ENCODE data around the gene MSRB3. TPM values are rescaled to one million over a fixed set of nuclear protein-coding genes. Genes with fewer than 3 reads are reported as not detected.

MSRB3 gene
- total and polyA plus RNA-seq, 7 donors = 6.2 to 232 (median 159) TPM

DNA sequence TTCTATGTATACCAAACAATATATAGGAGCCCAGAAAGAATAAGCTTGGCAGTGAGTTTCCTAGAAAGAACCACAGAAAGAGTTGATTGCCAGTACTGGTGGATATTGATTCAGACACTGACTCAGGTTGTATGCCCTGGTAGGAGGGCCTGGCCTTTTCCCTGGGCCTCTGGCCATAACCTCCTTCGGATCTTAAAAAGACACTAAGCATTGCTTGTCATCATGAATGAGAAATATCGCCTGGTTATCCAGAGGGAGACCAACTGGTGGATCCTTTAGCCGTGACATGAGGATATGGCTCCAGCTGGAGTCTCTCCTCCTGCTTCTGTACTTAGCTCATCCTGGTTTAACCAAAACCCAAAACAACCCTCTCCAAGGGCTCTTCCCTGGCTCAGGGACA, 231.5 kb downstream of the MSRB3 start:
- H3K4me1 ChIP-seq = peaks cover 0 to 20% (median 10%) of the 10 kb centered on the region in 4 donors
- no peaks in the 10 kb centered on the region for H3K36me3 ChIP-seq
- TF ChIP-seq POLR2A (IDR thresholded peaks at IDR 0.05) (no peak), POLR2AphosphoS5 (IDR thresholded peaks at IDR 0.05) (no peak), EP300 (IDR thresholded peaks at IDR 0.05) (no peak)
- TF ChIP-seq, protein P1, sequence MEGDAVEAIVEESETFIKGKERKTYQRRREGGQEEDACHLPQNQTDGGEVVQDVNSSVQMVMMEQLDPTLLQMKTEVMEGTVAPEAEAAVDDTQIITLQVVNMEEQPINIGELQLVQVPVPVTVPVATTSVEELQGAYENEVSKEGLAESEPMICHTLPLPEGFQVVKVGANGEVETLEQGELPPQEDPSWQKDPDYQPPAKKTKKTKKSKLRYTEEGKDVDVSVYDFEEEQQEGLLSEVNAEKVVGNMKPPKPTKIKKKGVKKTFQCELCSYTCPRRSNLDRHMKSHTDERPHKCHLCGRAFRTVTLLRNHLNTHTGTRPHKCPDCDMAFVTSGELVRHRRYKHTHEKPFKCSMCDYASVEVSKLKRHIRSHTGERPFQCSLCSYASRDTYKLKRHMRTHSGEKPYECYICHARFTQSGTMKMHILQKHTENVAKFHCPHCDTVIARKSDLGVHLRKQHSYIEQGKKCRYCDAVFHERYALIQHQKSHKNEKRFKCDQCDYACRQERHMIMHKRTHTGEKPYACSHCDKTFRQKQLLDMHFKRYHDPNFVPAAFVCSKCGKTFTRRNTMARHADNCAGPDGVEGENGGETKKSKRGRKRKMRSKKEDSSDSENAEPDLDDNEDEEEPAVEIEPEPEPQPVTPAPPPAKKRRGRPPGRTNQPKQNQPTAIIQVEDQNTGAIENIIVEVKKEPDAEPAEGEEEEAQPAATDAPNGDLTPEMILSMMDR (IDR thresholded peaks at IDR 0.05) = no peak
- H3K27ac ChIP-seq = no peak overlapping the region
- no peak for DNase-seq
- H3K27me3 ChIP-seq = no peaks in the 10 kb centered on the region
- 86 to 87% methylated on average over 3 of the region's 3 CpGs for WGBS, 2 donors
- H3K9me3 ChIP-seq = no peaks in the 10 kb centered on the region
- no peak overlapping the region for H3K4me3 ChIP-seq
- intact Hi-C loops (cut with DNase I) = no loop called here

DNA sequence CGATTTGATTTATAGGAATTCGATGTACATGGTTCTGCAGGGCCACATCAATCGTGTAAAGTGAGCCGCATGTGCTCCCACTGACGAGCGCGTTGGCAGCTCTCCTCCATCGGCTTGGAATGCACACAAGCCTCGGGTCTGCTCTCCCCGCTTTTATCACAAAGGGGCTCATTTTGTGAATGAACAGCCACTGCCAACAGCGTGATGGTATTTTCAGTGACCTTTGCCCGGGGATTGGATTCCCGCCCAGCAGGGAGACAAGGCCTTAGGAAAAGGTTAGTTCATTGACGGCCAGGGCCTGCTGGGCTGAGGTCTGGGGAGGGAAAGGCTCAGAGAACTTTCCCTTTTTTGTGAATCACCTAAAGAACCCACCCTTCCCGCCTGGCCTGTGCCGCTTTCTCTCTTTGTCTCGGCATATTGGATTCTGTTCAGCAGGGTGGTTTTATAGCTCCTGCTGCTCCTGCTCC, 232.1 kb downstream of the MSRB3 start:
- Histone ChIP-seq H3K4me1 (peaks cover 0 to 20% (median 10%) of the 10 kb centered on the region in 4 donors), H3K27me3 (no peaks in the 10 kb centered on the region), H3K36me3 (no peaks in the 10 kb centered on the region), H3K27ac (no peak overlapping the region), H3K4me3 (no peak overlapping the region), H3K9me3 (no peaks in the 10 kb centered on the region)
- DNase-seq = no peak
- WGBS, 2 donors = 12 to 60% methylated on average over 17 of the region's 17 CpGs
- TF ChIP-seq EP300 (IDR thresholded peaks at IDR 0.05) (no peak), POLR2A (IDR thresholded peaks at IDR 0.05) (no peak), POLR2AphosphoS5 (IDR thresholded peaks at IDR 0.05) (no peak)
- TF ChIP-seq, protein P1 (IDR thresholded peaks at IDR 0.05) = no peak
- intact Hi-C loops (cut with DNase I) = no loop called here

DNA sequence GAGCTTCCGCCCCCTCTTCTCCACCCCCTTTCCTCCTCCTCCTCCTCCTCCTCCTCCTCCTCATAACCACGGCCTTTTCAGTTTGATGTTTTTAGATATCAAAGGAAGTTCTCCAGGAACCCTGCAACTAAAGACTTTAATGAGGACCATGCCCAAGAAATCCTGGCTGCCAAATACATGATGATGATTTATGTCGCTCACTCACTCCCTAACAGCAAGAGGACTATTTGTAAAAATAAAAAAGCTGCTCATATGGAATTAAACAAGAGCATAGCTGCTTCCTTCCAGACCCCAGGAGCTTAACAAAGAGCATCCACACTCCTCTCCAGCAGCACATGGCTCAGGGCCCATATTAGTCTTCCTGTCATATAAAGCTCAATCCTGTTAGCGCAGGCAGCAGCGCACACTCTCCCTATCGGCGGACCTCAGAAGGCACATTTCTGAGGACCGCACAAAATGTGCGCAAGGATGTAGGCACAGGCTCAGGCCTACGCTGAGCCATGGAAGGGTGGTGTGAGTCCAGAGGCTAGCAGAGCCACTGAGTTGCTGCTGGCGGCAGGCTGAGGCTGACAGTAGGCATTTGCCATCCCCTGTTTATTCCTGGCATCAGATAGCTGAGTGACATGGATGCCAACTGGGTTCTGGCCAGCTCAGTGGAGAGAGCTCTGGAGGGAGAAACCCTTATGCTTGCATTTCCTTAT, 232.8 kb downstream of the MSRB3 start:
- intact Hi-C loops (cut with DNase I) = no loop called here
- no peaks in the 10 kb centered on the region for H3K27me3 ChIP-seq
- peak; percentile 72 for DNase-seq
- H3K27ac ChIP-seq = no peak overlapping the region
- peaks cover 0 to 20% (median 10%) of the 10 kb centered on the region in 4 donors for H3K4me1 ChIP-seq
- WGBS, 2 donors = 81 to 82% methylated on average over 11 of the region's 11 CpGs
- H3K9me3 ChIP-seq = no peaks in the 10 kb centered on the region
- H3K4me3 ChIP-seq = no peak overlapping the region
- H3K36me3 ChIP-seq = no peaks in the 10 kb centered on the region
- TF ChIP-seq, protein P1 (IDR thresholded peaks at IDR 0.05) = peak in 1 of 4 experiments; percentile 10
- TF ChIP-seq POLR2AphosphoS5 (IDR thresholded peaks at IDR 0.05) = no peak

DNA sequence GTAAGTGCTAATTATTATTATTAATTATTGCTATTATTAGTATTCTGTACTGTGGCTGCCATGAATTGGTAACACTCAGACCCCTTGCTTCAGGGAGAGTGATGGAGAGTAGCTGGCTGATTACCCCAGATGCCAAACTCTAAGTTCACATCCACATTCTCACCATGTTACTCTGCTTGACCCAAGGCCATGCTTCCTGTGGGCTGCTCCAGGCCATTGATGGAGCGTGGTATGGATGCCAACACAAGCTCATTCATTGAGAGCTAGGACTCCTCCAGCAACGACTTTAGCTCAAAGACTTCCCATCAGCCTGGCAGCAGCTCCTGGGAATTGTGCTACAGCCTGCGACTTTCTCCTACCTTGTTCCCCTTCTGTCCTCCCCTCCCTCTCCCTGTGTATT, 233.4 kb downstream of the MSRB3 start:
- Histone ChIP-seq H3K27ac (no peak overlapping the region), H3K4me1 (peaks cover 0 to 20% (median 10%) of the 10 kb centered on the region in 4 donors), H3K36me3 (no peaks in the 10 kb centered on the region), H3K27me3 (no peaks in the 10 kb centered on the region), H3K9me3 (no peaks in the 10 kb centered on the region), H3K4me3 (no peak overlapping the region)
- intact Hi-C loops (cut with DNase I) = no loop called here
- 88 to 93% methylated on average over 3 of the region's 3 CpGs for WGBS, 2 donors
- TF ChIP-seq POLR2A (IDR thresholded peaks at IDR 0.05) (no peak), EP300 (IDR thresholded peaks at IDR 0.05) (no peak), POLR2AphosphoS5 (IDR thresholded peaks at IDR 0.05) (no peak)
- TF ChIP-seq, protein P1 (IDR thresholded peaks at IDR 0.05) = no peak
- no peak for DNase-seq

Other genes starting within 250 kb of the MSRB3 start
- not detected for gene WIF1, start 157.4 kb upstream of the MSRB3 start, total RNA-seq
- under 1 TPM in 1 of 3 donors, not detected in 2; 0.15 TPM for gene WIF1, start 157.4 kb upstream of the MSRB3 start, polyA plus RNA-seq
- gene LEMD3, start 109.1 kb upstream of the MSRB3 start, total RNA-seq = 10 to 100 TPM; 17.7 to 32.7 (median 22.7) TPM
- 10 to 100 TPM in 1 of 3 donors, 1 to 10 TPM in 2; 3.6 to 12.0 (median 3.7) TPM for gene LEMD3, start 109.1 kb upstream of the MSRB3 start, polyA plus RNA-seq